GM18499 (cell line): ENCODE results near the gene AFF1.
A peak's percentile ranks its signal among the peaks of the same experiment; 100 is the strongest.
"Not testable (repeated sequence)": the region's sequence is repeated elsewhere in the genome, so short reads cannot be mapped to it uniquely, and the experiment has no call there.

Source experiments
- ATAC-seq: cut with Tn5 transposase; IDR thresholded peaks from one replicate; pipeline ENCODE4 v1.9.1; 2021; ENCODE audit warnings: moderate number of reproducible peaks; ENCODE audit not compliant: insufficient read depth, unreplicated experiment

AFF1 gene

GRCh38 chr4:87007528-87008446 lies 73.0 kb downstream of the AFF1 start:
- ATAC-seq, result no peak

DNA sequence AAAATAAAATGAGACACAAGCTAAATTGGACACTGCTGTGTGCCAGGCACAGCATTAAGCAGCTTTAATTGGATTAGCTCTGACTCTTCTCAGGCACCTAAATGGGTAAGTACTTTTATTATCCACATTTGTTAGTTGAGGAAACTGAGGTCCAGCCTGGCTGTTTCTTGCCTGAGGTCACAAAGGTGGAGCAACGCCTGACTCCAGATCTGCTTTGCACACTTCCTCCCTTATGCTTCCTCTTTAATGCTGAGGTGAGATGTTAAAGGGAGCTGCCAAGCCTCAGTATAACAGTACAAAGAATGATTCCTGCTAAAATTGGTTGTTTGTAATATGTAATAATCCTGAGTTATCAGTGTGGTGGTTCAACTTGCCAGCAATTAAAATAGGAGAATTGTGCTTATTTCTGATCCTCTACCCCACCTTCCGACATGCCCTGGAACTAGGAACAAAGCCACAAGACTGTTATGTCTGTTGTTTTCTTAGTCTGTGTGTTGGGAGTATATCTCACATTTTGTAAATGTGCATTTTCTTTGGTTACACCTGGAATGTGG lies 74.4 kb downstream of the AFF1 start:
- ATAC-seq, result no peak

- ATAC-seq, result no peak
Measured at GRCh38 chr4:87010192-87010591, 75.4 kb downstream of the AFF1 start.

DNA sequence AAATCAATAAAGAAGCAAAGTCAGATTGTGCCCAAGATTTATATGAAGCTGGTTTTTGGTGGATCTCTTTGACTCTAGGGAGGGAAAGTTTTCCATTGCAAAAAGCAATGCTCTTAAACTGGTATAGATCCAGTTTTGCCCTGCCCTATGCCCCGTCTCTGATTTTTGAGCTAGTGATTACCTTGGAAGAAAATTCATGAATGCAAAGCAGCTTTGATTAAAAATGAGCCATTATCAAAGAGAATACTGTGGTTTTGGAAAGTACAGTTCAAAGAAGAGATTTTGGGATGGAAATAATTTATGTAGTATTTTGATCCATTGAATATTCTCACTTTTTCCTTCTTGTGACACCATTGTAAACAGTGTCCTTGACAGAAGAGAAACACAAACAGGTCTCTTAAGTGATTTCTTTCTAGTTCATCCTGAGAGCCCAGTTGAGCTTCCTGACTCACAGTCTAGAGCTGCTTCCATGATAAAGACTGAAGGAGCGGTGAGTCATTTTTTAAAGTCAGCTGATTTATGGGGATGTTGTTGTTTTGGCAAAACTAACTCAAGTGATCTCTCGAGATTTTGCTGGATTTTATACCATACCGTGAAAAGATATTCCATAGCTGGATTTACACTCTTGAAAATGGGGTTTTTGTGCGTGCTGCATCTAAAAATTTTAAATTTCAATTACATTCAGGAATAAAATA lies 76.7 kb downstream of the AFF1 start:
- ATAC-seq, result no peak

DNA sequence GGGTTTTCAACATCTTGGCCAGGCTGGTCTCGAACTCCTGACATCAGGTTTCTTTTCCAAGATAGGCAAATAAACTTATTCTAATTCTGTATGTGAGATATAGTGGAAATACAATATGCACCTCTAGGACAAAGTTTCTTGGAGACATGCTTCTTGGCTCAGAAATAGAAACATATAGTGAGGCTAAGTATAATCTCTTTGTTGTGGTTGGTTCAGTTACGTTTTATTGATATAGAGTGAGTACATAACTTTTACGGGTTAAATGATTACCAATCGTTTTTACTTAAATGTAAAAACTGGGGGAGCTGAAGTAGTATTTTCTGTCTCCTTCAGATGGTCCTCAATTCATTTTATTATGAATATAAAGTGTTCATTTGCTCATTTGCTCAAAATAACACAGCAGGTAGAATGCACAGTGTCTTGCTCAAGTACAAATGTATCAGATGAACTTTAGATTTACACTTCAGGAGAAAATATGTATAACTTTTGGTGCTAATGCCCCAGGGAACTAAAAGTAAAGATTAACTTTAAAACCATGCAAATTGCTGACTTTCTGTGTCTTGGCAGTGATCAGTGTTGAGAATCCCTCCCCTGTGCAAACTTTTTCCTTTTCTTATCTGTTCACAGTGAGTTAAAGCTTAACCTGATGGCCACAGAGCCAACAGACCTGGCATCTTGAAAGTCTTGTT lies 77.6 kb downstream of the AFF1 start:
- no peak for ATAC-seq

DNA sequence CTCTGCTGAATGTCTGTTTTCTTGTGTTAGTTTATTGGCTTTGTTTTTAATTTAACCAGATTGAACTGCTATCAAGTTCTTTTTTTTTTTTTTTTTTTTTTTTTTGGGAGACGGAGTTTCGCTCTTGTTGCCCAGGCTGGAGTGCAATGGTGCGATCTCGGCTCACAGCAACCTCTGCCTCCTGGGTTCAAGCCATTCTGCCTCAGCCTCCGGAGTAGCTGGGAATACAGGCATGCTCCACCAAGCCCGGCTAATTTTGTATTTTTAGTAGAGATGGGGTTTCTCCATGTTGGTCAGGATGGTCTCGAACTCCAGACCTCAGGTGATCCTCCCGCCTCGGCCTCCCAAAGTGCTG lies 78.1 kb downstream of the AFF1 start:
- not testable (repeated sequence) for ATAC-seq

- no peak for ATAC-seq
Measured at GRCh38 chr4:87014284-87014782, 79.5 kb downstream of the AFF1 start.

GRCh38 chr4:87015416-87015815 lies 80.6 kb downstream of the AFF1 start:
- no peak for ATAC-seq

DNA sequence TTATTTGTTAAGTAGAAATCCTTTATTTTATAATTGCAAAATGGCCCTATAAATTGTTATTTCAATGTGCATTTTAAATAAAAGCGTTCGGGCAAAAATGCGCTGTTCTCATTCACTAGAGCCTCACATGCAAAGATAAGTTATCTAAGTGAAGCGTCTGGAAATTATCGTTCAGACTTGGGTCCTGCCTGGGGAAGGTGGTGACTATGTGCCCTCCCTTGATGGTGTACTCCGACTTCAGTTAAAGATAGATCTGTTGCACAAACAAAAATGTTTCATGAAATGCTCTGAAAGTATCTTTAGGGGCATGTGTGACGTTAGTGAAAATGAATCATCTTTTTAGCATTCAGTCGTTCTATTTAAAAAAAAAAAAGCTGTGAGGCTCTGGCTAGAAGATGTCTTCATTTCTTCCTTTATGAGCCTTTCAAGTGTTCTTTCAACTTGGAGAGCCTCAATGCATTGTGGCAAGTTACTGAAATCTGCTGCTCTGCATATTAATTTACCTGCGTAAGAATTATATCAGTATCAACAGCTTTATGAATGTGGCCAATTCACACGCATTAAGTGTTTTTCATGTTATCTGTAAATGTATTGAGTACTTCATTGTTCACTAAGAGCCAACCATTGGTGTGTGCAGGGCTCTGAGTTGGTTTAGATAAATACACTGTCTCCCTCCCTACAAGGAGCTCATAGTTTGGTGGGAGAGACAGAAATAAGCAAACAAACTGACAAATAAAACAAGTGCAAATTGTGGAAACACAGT lies 83.0 kb downstream of the AFF1 start:
- ATAC-seq, result no peak

GRCh38 chr4:87018753-87019152 lies 83.9 kb downstream of the AFF1 start:
- no peak for ATAC-seq

GRCh38 chr4:87019246-87019791 lies 84.5 kb downstream of the AFF1 start:
- no peak for ATAC-seq

- ATAC-seq, result no peak
Measured at GRCh38 chr4:87019898-87020297, 85.1 kb downstream of the AFF1 start.

GRCh38 chr4:87024201-87024600 lies 89.4 kb downstream of the AFF1 start:
- no peak for ATAC-seq

- ATAC-seq, result no peak
Measured at GRCh38 chr4:87025023-87025613, 90.3 kb downstream of the AFF1 start.

- ATAC-seq, result no peak
Measured at GRCh38 chr4:87025614-87026041, 90.8 kb downstream of the AFF1 start.

GRCh38 chr4:87026800-87027495 lies 92.1 kb downstream of the AFF1 start:
- peak; percentile 93 for ATAC-seq

DNA sequence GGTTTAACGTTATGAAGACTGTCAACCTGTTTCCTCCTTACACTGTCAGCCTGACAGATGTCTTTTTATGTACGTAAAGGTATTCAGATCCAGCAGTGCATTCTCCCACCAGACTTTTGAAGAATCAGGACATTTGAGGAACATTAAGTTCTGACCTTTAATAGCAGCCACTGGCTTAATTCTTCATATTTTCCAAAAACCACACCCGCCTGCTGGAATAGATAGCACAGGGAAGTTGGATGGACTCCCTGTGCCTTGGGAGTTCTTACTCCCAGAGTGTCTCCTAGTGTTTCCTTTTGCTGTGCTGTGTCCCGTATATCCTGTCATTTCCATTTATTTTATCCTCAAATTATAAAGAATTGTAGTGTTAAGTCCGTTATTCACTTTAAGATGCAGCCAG lies 94.5 kb downstream of the AFF1 start:
- no peak for ATAC-seq

DNA sequence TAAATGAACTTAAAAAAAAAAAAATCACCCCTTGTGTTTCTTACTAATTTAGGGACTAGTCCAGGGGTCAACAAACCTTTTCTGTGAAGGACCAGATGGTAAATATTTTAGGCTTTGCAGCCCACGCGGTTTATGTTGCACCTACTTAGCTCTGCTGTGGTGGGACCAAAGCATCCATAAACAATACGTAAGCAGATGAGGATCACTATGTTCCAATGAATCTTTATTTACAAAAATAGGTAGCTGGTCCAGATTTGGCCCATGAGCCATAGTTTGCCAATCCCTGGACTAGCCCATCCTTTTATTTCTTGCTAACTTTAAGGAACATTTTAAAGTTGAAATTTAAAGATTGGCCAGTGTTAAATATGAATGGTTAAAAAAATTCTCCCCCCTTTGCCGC lies 95.3 kb downstream of the AFF1 start:
- ATAC-seq, result no peak
